HEK293 (cell line): ENCODE results near the gene EEF1A2.

Experiments
- TCF7L2 ChIP-seq: IDR thresholded peaks from 2 replicates; pipeline ENCODE4 v1.6.1; 2011; ENCODE audit warnings: low read depth, mild to moderate bottlenecking, inconsistent platforms, low read length, moderate library complexity, borderline replicate concordance
- ZBTB1 ChIP-seq: fragments of 450-650 bp; formaldehyde crosslinking; IDR thresholded peaks from 2 replicates; pipeline ENCODE4 v1.5.1; 2016; ENCODE audit warnings: missing biosample characterization, missing genetic modification characterization
- ZNF239 ChIP-seq: fragments of 450-650 bp; formaldehyde crosslinking; IDR thresholded peaks from 2 replicates; pipeline ENCODE4 v1.5.1; 2016; ENCODE audit warnings: missing biosample characterization, missing genetic modification characterization
- ZNF274 ChIP-seq, 2 experiments: fragments of 200-500 bp in 1 of 2; fragments of 450-650 bp in 1 of 2; sonication (Bioruptor generic) in 1 of 2; formaldehyde crosslinking in 1 of 2; IDR thresholded peaks; 2 replicates each; pipeline versions ENCODE4 v1.5.1 to v1.6.1; 2014 to 2016; ENCODE audit warnings: borderline replicate concordance in 1 of 2, inconsistent platforms in 1 of 2, low read length in 1 of 2, missing biosample characterization in 1 of 2, missing genetic modification characterization in 1 of 2
- TF ChIP-seq, protein P1 (sequence below): fragments of 450-650 bp; formaldehyde crosslinking; IDR thresholded peaks from 2 replicates; pipeline ENCODE4 v1.5.1; 2016; ENCODE audit warnings: missing biosample characterization, missing genetic modification characterization

DNA sequence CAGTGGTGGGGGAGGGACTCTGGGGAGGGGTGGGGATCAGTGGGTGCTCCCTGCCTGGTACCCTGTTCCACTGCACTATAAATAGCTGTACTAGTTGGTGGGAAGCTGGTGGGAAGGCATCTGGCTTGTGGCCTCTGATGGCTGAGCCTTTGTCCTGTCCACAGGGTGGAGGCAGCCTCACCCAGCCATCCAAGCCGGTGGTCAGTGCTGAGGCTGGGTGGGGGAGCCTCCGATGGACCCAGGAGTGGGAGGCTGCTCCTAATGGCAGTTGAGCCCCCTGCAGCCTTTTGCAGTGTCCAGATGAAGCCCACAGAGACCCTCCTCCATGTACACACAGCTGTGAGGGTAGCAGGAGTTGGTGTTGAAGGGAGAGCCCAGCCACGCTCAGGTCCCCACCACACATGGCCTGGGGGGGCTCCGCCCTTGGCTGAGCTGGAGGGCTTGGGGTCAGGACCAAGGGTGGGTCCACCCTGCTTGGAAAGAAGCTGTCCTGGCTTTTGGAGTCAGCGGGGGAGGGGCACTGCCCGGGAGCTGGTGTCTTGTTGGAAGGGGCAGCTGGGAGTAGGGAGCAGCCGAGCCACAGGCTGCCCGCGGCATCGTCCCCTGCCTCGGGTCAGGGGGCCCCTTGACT lies 24.2 kb upstream of the EEF1A2 start:
- TF ChIP-seq ZBTB1 (tag by site-specific recombination) (no peak), ZNF239 (tag by site-specific recombination) (no peak), ZNF274 (IDR thresholded peaks at IDR 0.05; ENCODE audit: low read length) (no peak), ZNF274 (tag by site-specific recombination; IDR thresholded peaks at IDR 0.05; ENCODE audit: borderline replicate concordance) (no peak), TCF7L2 (no peak)
- TF ChIP-seq, protein P1, sequence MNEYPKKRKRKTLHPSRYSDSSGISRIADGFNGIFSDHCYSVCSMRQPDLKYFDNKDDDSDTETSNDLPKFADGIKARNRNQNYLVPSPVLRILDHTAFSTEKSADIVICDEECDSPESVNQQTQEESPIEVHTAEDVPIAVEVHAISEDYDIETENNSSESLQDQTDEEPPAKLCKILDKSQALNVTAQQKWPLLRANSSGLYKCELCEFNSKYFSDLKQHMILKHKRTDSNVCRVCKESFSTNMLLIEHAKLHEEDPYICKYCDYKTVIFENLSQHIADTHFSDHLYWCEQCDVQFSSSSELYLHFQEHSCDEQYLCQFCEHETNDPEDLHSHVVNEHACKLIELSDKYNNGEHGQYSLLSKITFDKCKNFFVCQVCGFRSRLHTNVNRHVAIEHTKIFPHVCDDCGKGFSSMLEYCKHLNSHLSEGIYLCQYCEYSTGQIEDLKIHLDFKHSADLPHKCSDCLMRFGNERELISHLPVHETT, result no peak
